Adrenal gland (tissue), 12 donors: ENCODE data around the gene ABHD16B. TPM values are rescaled to one million over a fixed set of nuclear protein-coding genes. Genes with fewer than 3 reads are reported as not detected.

Experiments
- DNase-seq, 7 donors: peaks; one replicate each; pipeline ENCODE4 v3.0.0-alpha.2; 2019 to 2020
- H3K27ac ChIP-seq, 5 donors: fragments of 200-600 bp; sonication (generic) in 4 of 5; 1 replicate in 3 of 5; 2 replicates in 2 of 5; pipeline versions ENCODE4 v1.5.1 to v1.8.0; 2016 to 2020; ENCODE audit warnings: mild to moderate bottlenecking in 1 of 5
- H3K27me3 ChIP-seq: fragments of 200-600 bp; 2 replicates; pipeline ENCODE4 v1.8.0; 2021
- H3K36me3 ChIP-seq, 2 donors: fragments of 200-600 bp; replicated peaks in 1 of 2; 1 replicate in 1 of 2; 2 replicates in 1 of 2; pipeline versions ENCODE4 v1.5.1 to v1.8.0; 2018 to 2022
- H3K4me1 ChIP-seq, 2 donors: fragments of 200-600 bp; replicated peaks in 1 of 2; 1 replicate in 1 of 2; 2 replicates in 1 of 2; pipeline versions ENCODE4 v1.5.1 to v1.8.0; 2018 to 2021
- H3K4me3 ChIP-seq, 4 donors: fragments of 200-600 bp; sonication (generic) in 3 of 4; one replicate each; pipeline ENCODE4 v1.5.1; 2016 to 2018
- H3K9me3 ChIP-seq, 3 donors: fragments of 200-600 bp; sonication (generic) in 1 of 3; replicated peaks in 1 of 3; 1 replicate in 2 of 3; 2 replicates in 1 of 3; pipeline versions ENCODE4 v1.5.1 to v1.8.0; 2016 to 2021
- CTCF ChIP-seq, 6 experiments: fragments of 450-650 bp in 4 of 6; fragments of 200-600 bp in 2 of 6; sonication (generic) in 1 of 6; IDR thresholded peaks; 1 replicate in 5 of 6; 2 replicates in 1 of 6; pipeline versions ENCODE4 v1.5.1 to v1.8.0; 2016 to 2021; ENCODE audit warnings: antibody characterized with exemption in 6 of 6, mild to moderate bottlenecking in 2 of 6, moderate library complexity in 1 of 6
- POLR2A ChIP-seq, 2 donors: fragments of 450-650 bp; IDR thresholded peaks; one replicate each; pipeline ENCODE4 v1.6.1; 2017; ENCODE audit warnings: antibody characterized with exemption in 2 of 2, mild to moderate bottlenecking in 2 of 2, moderate library complexity in 1 of 2
- WGBS, 4 donors: extraction: QIAGEN DNeasy Blood & Tissue Kit in 2 of 4; methylation state at CpG; one replicate each; pipeline versions ENCODE4 v1.1.5 to v1.1.7; 2013 to 2017; 5-methylcytosine and 5-hydroxymethylcytosine counted together
- intact Hi-C, 2 donors: fragments of 100-400 bp; cut with DNase I; formaldehyde crosslinking; loops; one replicate each; pipeline versions ENCODE4 v1.14.1 to v1.15.0; 2022 to 2023
- polyA plus RNA-seq, 3 donors: library from polyadenylated mRNA; stranded (reverse); fragments of 200-250 nt in 2 of 3; fragments of 350-450 nt in 1 of 3; fragmentation: Illumina TruSeq in 1 of 3; extraction: RNeasy Lipid Tissue Mini Kit (QIAGEN cat#74804) in 1 of 3; gene quantifications; one replicate each; pipeline ENCODE4 v1.2.3, GENCODE V29; 2013 to 2014
- total RNA-seq, 9 donors: library from RNA; depleted of rRNA in 4 of 9; stranded (reverse); fragments of >200 nt in 4 of 9; fragments of 120-200 nt in 1 of 9; fragmentation: NEBNext Ultra II Directional in 1 of 9; extraction: Animal tissue kit (Norgen Biotek cat#: 25700) in 1 of 9; gene quantifications; one replicate each; pipeline versions ENCODE4 v1.1.0 to v1.2.4, GENCODE V29; 2013 to 2023
- donor health status: healthy with polysubstance abuse.
- donor health status: Bipolar disorder and iron deficiency.
- donor health status: DM: yes; HTN: yes; CAD: no.
- donor health status: DM: no; HTN: no; CAD: no.
- donor health status: DM: no; HTN: no; CAD: no.
- donor health status: DM: yes; HTN: yes; CAD: no.

The ABHD16B gene
- total and polyA plus RNA-seq, 12 donors, result 0.54 to 1.2 TPM; not detected in 10

GRCh38 chr20:63885264-63886053 lies 24.2 kb downstream of the ABHD16B start:
- intact Hi-C loops, result no loop called here
- WGBS, 4 donors, result 79 to 93% (median 90%) methylated on average over 4 to 27 of the region's 27 CpGs
- no peak for TF ChIP-seq POLR2A (IDR thresholded peaks at IDR 0.05)
- no peak for TF ChIP-seq CTCF (IDR thresholded peaks at IDR 0.05)
- Histone ChIP-seq H3K4me3 (no peak overlapping the region), H3K27ac (peak overlapping the region in 1 of 5 donors; percentile 59), H3K27me3 (no peaks in the 10 kb centered on the region), H3K9me3 (no peaks in the 10 kb centered on the region), H3K36me3 (peaks cover 0 to 82% of the 10 kb centered on the region in 2 donors), H3K4me1 (no peaks in the 10 kb centered on the region)
- DNase-seq, result no peak

- TF ChIP-seq CTCF (IDR thresholded peaks at IDR 0.05), result no peak
- no peak for TF ChIP-seq POLR2A (IDR thresholded peaks at IDR 0.05)
- no peaks in the 10 kb centered on the region for H3K27me3 ChIP-seq
- DNase-seq, result no peak
- intact Hi-C loops, result no loop called here
- no peak overlapping the region for H3K27ac ChIP-seq
- no peaks in the 10 kb centered on the region for H3K9me3 ChIP-seq
- H3K4me3 ChIP-seq, result no peak overlapping the region
- peaks cover 0 to 82% of the 10 kb centered on the region in 2 donors for H3K36me3 ChIP-seq
- WGBS, 4 donors, result 94 to 96% (median 95%) methylated on average over 8 to 14 of the region's 14 CpGs
- H3K4me1 ChIP-seq, result no peaks in the 10 kb centered on the region
Observed at GRCh38 chr20:63886054-63886419, 24.7 kb downstream of the ABHD16B start.

- Histone ChIP-seq H3K4me3 (no peak overlapping the region), H3K4me1 (no peaks in the 10 kb centered on the region), H3K36me3 (peaks cover 0 to 82% of the 10 kb centered on the region in 2 donors), H3K27ac (no peak overlapping the region), H3K27me3 (no peaks in the 10 kb centered on the region), H3K9me3 (no peaks in the 10 kb centered on the region)
- WGBS, 4 donors, result 92 to 98% (median 96%) methylated on average over 11 of the region's 11 CpGs
- intact Hi-C loops, result no loop called here
- TF ChIP-seq CTCF (IDR thresholded peaks at IDR 0.05), result no peak
- TF ChIP-seq POLR2A (IDR thresholded peaks at IDR 0.05), result no peak
- no peak for DNase-seq
Observed at GRCh38 chr20:63886921-63887320, 25.6 kb downstream of the ABHD16B start.

GRCh38 chr20:63889241-63890200 lies 28.2 kb downstream of the ABHD16B start:
- no peak for DNase-seq
- intact Hi-C loops, result no loop called here

More at GRCh38 chr20:63889241-63890200, 28.2 kb downstream of the ABHD16B start:
- WGBS, 4 donors, result 86 to 88% (median 87%) methylated on average over 19 to 25 of the region's 25 CpGs
- peaks cover 0 to 62% of the 10 kb centered on the region in 2 donors for H3K36me3 ChIP-seq
- peaks cover 6 to 7% of the 10 kb centered on the region in 2 donors for H3K4me1 ChIP-seq
- TF ChIP-seq POLR2A (IDR thresholded peaks at IDR 0.05) (no peak), CTCF (IDR thresholded peaks at IDR 0.05) (no peak)
- no peaks in the 10 kb centered on the region for H3K27me3 ChIP-seq
- no peaks in the 10 kb centered on the region for H3K9me3 ChIP-seq
- no peak overlapping the region for H3K27ac ChIP-seq
- H3K4me3 ChIP-seq, result no peak overlapping the region
